AG04449 (cell line): ENCODE data around the gene PLSCR3.

Experiments
- CTCF ChIA-PET: fragments of 350-600 bp; formaldehyde crosslinking; extraction: SDS; loops from one replicate; lab custom pipeline; 2021; ENCODE audit warnings: antibody characterized with exemption; lab: Yijun Ruan, JAX
- POLR2A ChIA-PET: fragments of 400-600, 350-600 bp; formaldehyde crosslinking; extraction: SDS; loops from one replicate; lab custom pipeline; 2020; ENCODE audit warnings: antibody characterized with exemption, inconsistent platforms; lab: Yijun Ruan, JAX
- DNase-seq: peaks from one replicate; pipeline ENCODE4 v3.0.0-alpha.2; 2010; ENCODE audit warnings: low read depth, low spot score
- H3K4me3 ChIP-seq: 2 replicates; pipeline ENCODE4 v1.5.1; 2011; ENCODE audit warnings: low read depth, mild to moderate bottlenecking, control low read depth, low read length
- CTCF ChIP-seq: IDR thresholded peaks from one replicate; pipeline ENCODE4 v1.5.1; 2011; ENCODE audit warnings: mild to moderate bottlenecking, moderate library complexity, low read length, control low read depth, inconsistent platforms; ENCODE audit not compliant: insufficient read depth; ENCODE audit errors: missing control alignments

The PLSCR3 gene

GRCh38 chr17:7423679-7424078, 29.4 kb upstream of the PLSCR3 start:
- no peak overlapping the region for H3K4me3 ChIP-seq
- CTCF ChIA-PET, result interaction anchor here (1.1 to 3.4 kb wide), 2 partner anchors 13 to 17 kb away, joined by 3 to 10 read pairs; no protein-coding TSS in a partner anchor
- DNase-seq, result no peak
- POLR2A ChIA-PET, result interaction anchor here (1.2 to 1.5 kb wide), 2 partner anchors 17 to 19 kb away, joined by 3 to 5 read pairs; partner anchors contain the start of gene TMEM256
- no peak for TF ChIP-seq CTCF

- no peak overlapping the region for H3K4me3 ChIP-seq
- no peak for DNase-seq
- no peak for TF ChIP-seq CTCF
- ChIA-PET POLR2A (interaction anchor here (1.0 to 1.6 kb wide), 2 partner anchors 17 to 63 kb away, joined by 4 to 6 read pairs; partner anchors contain the start of genes POLR2A and TMEM256), CTCF (interaction anchor here (2.5 kb wide), 1 partner anchor 16 kb away, joined by 10 read pairs; no protein-coding TSS in a partner anchor)
These were observed 26.9 kb upstream of the PLSCR3 start for GRCh38 chr17:7421186-7421585.

GRCh38 chr17:7419819-7420610, 25.7 kb upstream of the PLSCR3 start, which contains the start of gene SPEM1:
Gene SPEM1 (plus strand): TSS chr17:7420324. CDS start chr17:7420385, 61 bp downstream.
- TF ChIP-seq CTCF, result no peak
- CTCF ChIA-PET, result interaction anchor here (0.8 to 2.5 kb wide), 3 partner anchors 17 to 141 kb away, joined by 3 to 10 read pairs (median 3); no protein-coding TSS in a partner anchor
- H3K4me3 ChIP-seq, result no peak within 1 kb of the TSS
- POLR2A ChIA-PET, result interaction anchor here (1.0 to 1.6 kb wide), 2 partner anchors 16 to 64 kb away, joined by 4 to 6 read pairs; partner anchors contain the start of genes POLR2A and TMEM256
- no peak for DNase-seq

GRCh38 chr17:7418472-7419152, 24.3 kb upstream of the PLSCR3 start:
- POLR2A ChIA-PET, result no interaction called here
- CTCF ChIA-PET, result interaction anchor here (0.8 to 1.0 kb wide), 2 partner anchors 97 to 142 kb away, joined by 3 read pairs; no protein-coding TSS in a partner anchor
- DNase-seq, result no peak
- TF ChIP-seq CTCF, result no peak
- no peak overlapping the region for H3K4me3 ChIP-seq

- POLR2A ChIA-PET, result interaction anchor here (0.7 kb wide), 1 partner anchor 13 kb away, joined by 4 read pairs; the partner anchor contains the start of gene TMEM256
- CTCF ChIA-PET, result no interaction called here
These were observed 22.8 kb upstream of the PLSCR3 start for GRCh38 chr17:7417056-7417655.

More at GRCh38 chr17:7417056-7417655, 22.8 kb upstream of the PLSCR3 start:
- DNase-seq, result no peak
- no peak overlapping the region for H3K4me3 ChIP-seq
- TF ChIP-seq CTCF, result no peak
